GM12878 (cell line): Measurements from ENCODE around the gene SCN8A.

Experiments
- CBX5 ChIP-seq: sonication (generic); IDR thresholded peaks from 2 replicates; pipeline ENCODE4 v1.6.1; 2016; ENCODE audit warnings: low read depth, moderate library complexity, mild to moderate bottlenecking, inconsistent platforms
- CHD4 ChIP-seq: fragments of 200-600 bp; sonication (generic); IDR thresholded peaks from 2 replicates; pipeline ENCODE4 v1.6.1; 2016; ENCODE audit warnings: mild to moderate bottlenecking
- CTCF ChIP-seq, 3 experiments: IDR thresholded peaks in 2 of 3; conservative IDR thresholded peaks in 1 of 3; 2 replicates each; pipeline ENCODE4 v1.5.1; 2011; ENCODE audit warnings: low read depth in 3 of 3, low read length in 3 of 3, mild to moderate bottlenecking in 3 of 3, control low read depth in 2 of 3, moderate library complexity in 2 of 3, inconsistent platforms in 1 of 3, mixed read lengths in 1 of 3; ENCODE audit not compliant: control insufficient read depth in 2 of 3, insufficient read depth in 1 of 3; ENCODE audit errors: extremely low read depth in 1 of 3
- EGR1 ChIP-seq, 2 experiments: IDR thresholded peaks; 1 replicate in 1 of 2; 2 replicates in 1 of 2; pipeline ENCODE4 v1.6.1; 2011 to 2012; ENCODE audit warnings: low read depth in 2 of 2, low read length in 2 of 2, borderline replicate concordance in 1 of 2, mild to moderate bottlenecking in 1 of 2, moderate library complexity in 1 of 2
- FOXM1 ChIP-seq: IDR thresholded peaks from 2 replicates; pipeline ENCODE4 v1.6.1; 2012; ENCODE audit warnings: low read depth, mild to moderate bottlenecking, inconsistent platforms, low read length, moderate library complexity
- GABPA ChIP-seq: IDR thresholded peaks from 2 replicates; pipeline ENCODE4 v1.6.1; 2014; ENCODE audit warnings: antibody characterized with exemption, low read depth, mild to moderate bottlenecking, inconsistent platforms
- MYC ChIP-seq: IDR thresholded peaks from 2 replicates; pipeline ENCODE4 v1.6.1; 2011; ENCODE audit warnings: mild to moderate bottlenecking, low read length, moderate library complexity, inconsistent platforms; ENCODE audit not compliant: insufficient read depth, insufficient replicate concordance, insufficient read length, severe bottlenecking
- POLR2A ChIP-seq: IDR thresholded peaks from 2 replicates; pipeline ENCODE4 v1.6.1; 2011; ENCODE audit warnings: low read depth, mild to moderate bottlenecking, low read length
- YY1 ChIP-seq: IDR thresholded peaks from 2 replicates; pipeline ENCODE4 v1.6.1; 2011; ENCODE audit warnings: low read depth, mild to moderate bottlenecking, low read length

DNA sequence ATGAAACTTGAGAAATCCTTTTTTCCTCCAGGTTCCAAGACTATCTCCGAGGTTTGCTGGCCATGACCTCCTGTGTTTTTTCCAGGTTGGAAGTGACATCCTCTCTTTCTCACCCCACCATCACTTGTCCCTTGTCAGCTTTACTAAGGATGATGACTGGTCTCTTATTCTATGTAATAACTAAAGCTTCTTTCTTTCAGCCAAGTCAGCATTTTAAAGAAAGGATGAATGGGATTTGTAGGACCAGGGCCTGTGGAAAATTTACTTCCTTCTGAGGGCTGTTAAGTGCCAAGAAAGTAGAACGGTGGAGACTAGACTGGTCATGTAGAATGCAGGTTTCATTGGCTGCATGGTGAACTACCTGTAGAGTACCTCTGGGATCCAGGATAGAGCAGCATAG is 183.9 kb downstream of the SCN8A start:
- no peak for TF ChIP-seq CHD4
- TF ChIP-seq YY1: no peak
- TF ChIP-seq EGR1 (IDR thresholded peaks at IDR 0.05; ENCODE audit: borderline replicate concordance in 1 of 2, low read depth in 2 of 2, low read length in 2 of 2): no peak
- TF ChIP-seq POLR2A: no peak
- no peak for TF ChIP-seq CTCF (IDR thresholded peaks at IDR 0.05 in 2 of 3, conservative IDR thresholded peaks at IDR 0.05 in 1 of 3; ENCODE audit: control insufficient read depth in 2 of 3, extremely low read depth in 1 of 3, insufficient read depth in 1 of 3, low read depth in 3 of 3, low read length in 3 of 3)
- no peak for TF ChIP-seq CBX5
- no peak for TF ChIP-seq MYC
- TF ChIP-seq FOXM1: no peak
- TF ChIP-seq GABPA: no peak
